M059J (cell line): Measurements from ENCODE around the gene ARHGAP45. TPM values are rescaled to one million over a fixed set of nuclear protein-coding genes. Genes with fewer than 3 reads are reported as not detected.

Source experiments
- DNase-seq: peaks from one replicate; pipeline ENCODE4 v3.0.0-alpha.2; 2012; ENCODE audit warnings: low read depth
- total RNA-seq: library from RNA; depleted of rRNA; stranded (reverse); fragments of >200 nt; shearing (Covaris generic); gene quantifications from 2 replicates; pipeline ENCODE4 v1.2.3, GENCODE V29; 2014

Gene ARHGAP45
- total RNA-seq, 1 experiment from 2014 or later: 40.8 TPM

GRCh38 chr19:1054102-1055027, 12.6 kb upstream of the ARHGAP45 start:
- no peak for DNase-seq

GRCh38 chr19:1055028-1055425, 11.9 kb upstream of the ARHGAP45 start:
- DNase-seq: no peak

DNA sequence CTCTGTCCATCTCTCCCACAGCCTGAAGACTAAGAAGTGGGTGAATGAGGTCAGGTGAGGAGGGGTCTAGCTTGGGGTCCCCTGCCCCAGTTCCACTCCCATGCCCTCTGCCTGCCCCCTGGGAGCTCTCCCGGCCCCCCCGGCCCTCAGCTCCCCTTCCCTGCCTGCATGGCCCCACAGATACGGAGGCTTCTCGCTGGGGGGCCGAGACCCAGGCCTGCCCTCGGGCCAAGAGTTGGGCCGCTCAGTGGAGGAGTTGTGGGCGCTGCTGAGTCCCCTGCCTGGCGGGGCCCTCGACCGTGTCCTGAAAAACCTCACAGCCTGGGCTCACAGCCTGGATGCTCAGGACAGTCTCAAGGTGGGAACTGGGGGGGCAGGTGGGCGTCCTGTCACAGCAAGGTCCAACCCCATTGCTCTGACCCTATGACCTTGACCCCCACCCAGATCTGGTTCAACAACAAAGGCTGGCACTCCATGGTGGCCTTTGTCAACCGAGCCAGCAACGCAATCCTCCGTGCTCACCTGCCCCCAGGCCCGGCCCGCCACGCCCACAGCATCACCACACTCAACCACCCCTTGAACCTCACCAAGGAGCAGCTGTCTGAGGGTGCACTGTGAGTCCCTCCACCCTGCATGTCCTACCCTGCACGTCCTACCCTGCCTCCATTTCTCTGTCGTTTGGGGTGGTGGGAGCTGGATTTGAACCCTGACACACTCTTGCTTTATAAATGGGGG, 10.9 kb upstream of the ARHGAP45 start:
- DNase-seq: no peak

- peak; percentile 73 for DNase-seq
Observed at GRCh38 chr19:1057176-1057855, 9.7 kb upstream of the ARHGAP45 start.

GRCh38 chr19:1058112-1058511, 8.9 kb upstream of the ARHGAP45 start:
- DNase-seq: no peak

GRCh38 chr19:1060689-1061088, 6.3 kb upstream of the ARHGAP45 start:
- DNase-seq: no peak

DNA sequence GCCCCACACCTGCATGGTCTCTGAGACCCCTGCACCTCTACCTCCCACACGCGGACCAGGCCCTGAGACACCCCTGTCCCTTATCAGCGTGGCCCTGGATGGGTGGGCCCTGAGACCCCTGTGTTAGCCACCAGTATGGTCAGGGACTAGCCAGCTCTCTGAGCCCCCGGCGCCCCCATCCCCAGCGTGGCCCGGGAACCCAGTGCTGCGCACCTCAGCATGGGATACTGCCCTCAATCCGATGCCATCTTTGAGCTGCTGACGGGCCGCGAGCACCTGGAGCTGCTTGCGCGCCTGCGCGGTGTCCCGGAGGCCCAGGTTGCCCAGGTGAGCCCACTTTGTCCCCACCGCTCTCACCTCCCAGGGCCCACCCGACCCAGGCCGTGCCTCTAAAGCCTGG, 5.0 kb upstream of the ARHGAP45 start:
- no peak for DNase-seq

GRCh38 chr19:1062387-1063029, 4.5 kb upstream of the ARHGAP45 start:
- DNase-seq: no peak

DNA sequence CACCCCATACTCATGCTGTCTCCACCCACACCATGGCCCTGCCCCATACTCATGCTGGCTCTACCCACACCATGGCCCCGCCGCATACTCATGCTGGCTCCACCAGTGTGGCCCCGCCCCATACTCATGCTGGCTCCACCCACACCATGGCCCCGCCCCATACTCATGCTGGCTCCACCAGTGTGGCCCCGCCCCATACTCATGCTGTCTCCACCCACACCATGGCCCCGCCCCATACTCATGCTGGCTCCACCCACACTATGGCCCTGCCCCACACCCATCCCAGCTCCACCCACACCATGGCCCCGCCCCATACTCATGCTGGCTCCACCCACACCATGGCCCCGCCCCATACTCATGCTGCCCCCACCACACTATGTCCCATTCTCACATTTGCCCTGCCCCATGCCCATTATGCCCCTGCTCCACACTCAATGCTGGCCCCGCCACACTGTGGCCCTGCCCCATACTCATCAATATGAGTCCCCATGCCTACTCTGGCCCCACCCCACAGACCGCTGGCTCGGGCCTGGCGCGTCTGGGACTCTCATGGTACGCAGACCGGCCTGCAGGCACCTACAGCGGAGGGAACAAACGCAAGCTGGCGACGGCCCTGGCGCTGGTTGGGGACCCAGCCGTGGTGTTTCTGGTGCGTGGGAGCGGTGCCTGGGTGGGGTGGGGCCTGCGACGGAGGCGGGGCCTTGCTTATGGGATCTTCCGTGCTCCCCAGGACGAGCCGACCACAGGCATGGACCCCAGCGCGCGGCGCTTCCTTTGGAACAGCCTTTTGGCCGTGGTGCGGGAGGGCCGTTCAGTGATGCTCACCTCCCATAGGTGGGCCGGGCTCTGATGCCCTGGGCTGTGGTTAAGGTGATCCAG, 3.7 kb upstream of the ARHGAP45 start:
- DNase-seq: no peak

GRCh38 chr19:1063909-1064660, 2.9 kb upstream of the ARHGAP45 start:
- no peak for DNase-seq

- peak; percentile 63 for DNase-seq
Observed at GRCh38 chr19:1064661-1065605, 2.0 kb upstream of the ARHGAP45 start.

- DNase-seq: peak; percentile 84
Observed at GRCh38 chr19:1065606-1066109, 1.3 kb upstream of the ARHGAP45 start.

- peak; percentile 88 for DNase-seq
Observed at GRCh38 chr19:1066251-1066747, 668 bp upstream of the ARHGAP45 start.

- DNase-seq: peak; percentile 32
Observed at GRCh38 chr19:1067341-1067957, 482 bp downstream of the ARHGAP45 start.

DNA sequence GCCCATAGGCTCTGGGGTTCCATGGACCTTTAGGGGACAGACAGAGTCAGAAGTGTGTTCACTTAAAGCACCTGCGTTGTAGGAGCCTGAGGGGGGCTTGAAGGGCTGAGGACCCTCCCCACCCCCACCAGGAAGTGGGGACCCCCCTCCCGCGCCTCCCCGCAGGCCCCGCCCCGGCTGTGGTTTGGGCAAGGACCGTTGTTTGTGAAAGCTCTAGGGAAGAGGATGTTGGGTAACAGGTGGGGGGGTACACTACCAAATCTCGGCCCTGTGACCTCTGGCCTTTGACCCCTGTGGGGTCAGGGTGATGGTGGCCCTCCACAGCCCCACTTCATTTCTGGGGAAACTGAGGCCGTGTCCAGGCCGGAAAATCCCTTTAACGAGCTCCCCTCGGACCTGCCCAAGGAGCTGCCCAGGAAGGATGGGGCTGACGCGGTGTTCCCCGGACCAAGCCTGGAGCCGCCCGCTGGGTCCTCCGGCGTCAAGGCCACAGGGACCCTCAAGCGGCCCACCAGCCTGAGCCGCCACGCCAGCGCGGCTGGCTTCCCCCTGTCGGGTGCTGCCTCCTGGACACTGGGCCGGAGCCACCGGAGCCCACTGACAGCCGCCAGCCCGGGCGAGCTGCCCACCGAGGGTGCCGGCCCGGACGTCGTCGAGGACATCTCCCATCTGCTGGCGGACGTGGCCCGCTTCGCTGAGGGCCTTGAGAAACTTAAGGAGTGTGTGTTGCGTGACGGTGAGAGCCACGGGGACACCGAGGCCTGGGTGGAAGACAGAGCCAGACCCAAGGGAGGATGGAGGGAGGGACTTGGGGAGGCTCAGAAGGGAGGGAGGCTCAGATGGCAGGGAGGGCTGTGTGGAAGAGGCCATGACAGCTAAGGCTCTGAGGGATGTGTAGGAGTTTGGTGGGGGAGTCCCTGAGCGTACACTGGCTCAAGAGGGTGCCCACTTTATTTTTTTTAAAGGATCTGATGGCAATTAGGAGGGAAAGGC, 1.3 kb downstream of the ARHGAP45 start:
- no peak for DNase-seq

DNA sequence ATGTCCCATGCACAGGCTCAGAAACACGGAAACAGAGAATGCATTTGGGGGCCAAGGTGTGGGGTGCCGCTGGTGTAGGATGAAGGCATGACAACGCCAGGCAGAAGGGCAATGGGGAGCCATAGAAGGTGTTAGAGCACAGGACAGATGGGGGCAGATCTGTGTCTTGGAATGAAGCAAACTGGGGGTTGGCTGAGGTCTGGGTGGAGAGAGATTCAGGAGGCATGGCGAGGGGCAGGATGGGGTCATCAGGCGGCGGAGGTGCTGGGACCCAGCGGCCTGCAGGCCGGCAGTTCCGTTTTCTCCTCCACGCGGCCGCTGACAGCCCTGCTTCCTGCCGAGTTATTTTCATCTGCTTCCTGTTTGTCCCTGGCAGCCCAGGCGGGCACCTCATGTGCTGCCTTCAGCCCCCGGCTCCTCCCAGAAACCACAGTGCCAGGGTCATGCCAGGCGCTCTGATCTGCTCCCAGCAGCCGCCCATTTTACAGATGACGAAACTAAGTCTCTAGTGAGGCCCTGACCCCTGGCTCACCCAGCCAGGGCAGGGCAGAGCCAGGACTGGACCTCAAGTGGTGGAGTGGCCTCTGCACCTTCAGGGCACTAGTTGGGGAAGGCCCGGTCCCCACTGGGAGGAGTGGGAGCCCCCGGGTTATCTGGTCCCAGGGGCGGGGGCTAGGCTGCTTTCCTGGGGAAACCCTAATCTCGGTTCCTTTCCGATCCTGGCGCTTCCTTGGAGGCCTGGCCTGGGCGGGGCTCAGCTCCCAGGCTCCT, 2.2 kb downstream of the ARHGAP45 start:
- no peak for DNase-seq
